ENCODE data around the gene RAB33B.
"Not testable (repeated sequence)": the region's sequence is repeated elsewhere in the genome, so short reads cannot be mapped to it uniquely, and the experiment has no call there.

The RAB33B gene

DNA sequence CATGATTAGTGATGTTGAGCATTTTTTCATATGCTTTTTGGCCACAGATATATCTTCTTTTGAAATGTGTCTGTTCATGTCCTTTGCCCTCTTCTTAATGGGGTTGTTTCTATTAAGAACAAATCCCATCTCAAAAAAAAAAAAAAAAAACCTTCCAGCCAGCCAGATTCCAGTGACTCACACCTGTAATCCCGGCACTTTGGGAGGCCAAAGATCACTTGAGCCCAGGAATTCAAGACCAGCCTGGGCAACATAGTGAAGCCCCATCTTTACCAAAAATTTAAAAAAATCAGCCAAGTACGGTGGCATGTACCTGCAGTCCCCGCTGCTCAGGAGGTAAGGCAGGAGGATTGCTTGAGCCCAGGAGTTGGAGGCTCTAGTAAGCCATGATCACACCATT, 5.1 kb downstream of the RAB33B start:
- Histone ChIP-seq H3K27me3 (replicated peaks; ENCODE audit: control insufficient read depth, insufficient read depth, low read length) (no peaks in the 10 kb centered on the region), H3K4me3 (replicated peaks; ENCODE audit: low read depth, low read length) (no peak overlapping the region), H3K36me3 (ENCODE audit: control insufficient read depth, insufficient read depth, low read length) (no peaks in the 10 kb centered on the region)
- DNase-seq (ENCODE audit: extremely low read depth, insufficient read length): no peak
- TF ChIP-seq, protein P1, sequence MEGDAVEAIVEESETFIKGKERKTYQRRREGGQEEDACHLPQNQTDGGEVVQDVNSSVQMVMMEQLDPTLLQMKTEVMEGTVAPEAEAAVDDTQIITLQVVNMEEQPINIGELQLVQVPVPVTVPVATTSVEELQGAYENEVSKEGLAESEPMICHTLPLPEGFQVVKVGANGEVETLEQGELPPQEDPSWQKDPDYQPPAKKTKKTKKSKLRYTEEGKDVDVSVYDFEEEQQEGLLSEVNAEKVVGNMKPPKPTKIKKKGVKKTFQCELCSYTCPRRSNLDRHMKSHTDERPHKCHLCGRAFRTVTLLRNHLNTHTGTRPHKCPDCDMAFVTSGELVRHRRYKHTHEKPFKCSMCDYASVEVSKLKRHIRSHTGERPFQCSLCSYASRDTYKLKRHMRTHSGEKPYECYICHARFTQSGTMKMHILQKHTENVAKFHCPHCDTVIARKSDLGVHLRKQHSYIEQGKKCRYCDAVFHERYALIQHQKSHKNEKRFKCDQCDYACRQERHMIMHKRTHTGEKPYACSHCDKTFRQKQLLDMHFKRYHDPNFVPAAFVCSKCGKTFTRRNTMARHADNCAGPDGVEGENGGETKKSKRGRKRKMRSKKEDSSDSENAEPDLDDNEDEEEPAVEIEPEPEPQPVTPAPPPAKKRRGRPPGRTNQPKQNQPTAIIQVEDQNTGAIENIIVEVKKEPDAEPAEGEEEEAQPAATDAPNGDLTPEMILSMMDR (IDR thresholded peaks at IDR 0.05; ENCODE audit: insufficient read depth, low read length, poor library complexity, severe bottlenecking): no peak

DNA sequence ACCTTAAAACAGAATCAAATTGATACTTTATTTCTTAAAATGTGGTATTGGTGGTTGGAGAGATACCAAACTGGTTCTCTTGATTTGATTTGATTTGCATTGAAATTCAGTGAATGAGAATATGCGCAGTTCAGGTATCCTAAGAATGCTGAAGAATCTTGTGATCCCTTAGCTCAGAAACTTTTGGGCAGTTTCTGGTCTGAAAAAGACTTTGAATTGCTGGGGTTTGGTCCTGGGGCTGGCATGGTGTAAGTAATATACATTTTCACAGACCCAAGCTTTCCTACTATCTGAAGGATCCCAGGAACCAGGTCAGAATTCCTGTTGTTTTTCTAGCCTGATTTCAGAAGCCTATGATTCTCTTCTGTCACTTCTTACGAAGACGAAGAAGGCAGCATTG, 6.6 kb downstream of the RAB33B start:
- DNase-seq (ENCODE audit: extremely low read depth, insufficient read length): no peak
- Histone ChIP-seq H3K27me3 (replicated peaks; ENCODE audit: control insufficient read depth, insufficient read depth, low read length) (no peaks in the 10 kb centered on the region), H3K4me3 (replicated peaks; ENCODE audit: low read depth, low read length) (no peak overlapping the region), H3K36me3 (ENCODE audit: control insufficient read depth, insufficient read depth, low read length) (no peaks in the 10 kb centered on the region)
- TF ChIP-seq, protein P1 (IDR thresholded peaks at IDR 0.05; ENCODE audit: insufficient read depth, low read length, poor library complexity, severe bottlenecking): no peak

DNA sequence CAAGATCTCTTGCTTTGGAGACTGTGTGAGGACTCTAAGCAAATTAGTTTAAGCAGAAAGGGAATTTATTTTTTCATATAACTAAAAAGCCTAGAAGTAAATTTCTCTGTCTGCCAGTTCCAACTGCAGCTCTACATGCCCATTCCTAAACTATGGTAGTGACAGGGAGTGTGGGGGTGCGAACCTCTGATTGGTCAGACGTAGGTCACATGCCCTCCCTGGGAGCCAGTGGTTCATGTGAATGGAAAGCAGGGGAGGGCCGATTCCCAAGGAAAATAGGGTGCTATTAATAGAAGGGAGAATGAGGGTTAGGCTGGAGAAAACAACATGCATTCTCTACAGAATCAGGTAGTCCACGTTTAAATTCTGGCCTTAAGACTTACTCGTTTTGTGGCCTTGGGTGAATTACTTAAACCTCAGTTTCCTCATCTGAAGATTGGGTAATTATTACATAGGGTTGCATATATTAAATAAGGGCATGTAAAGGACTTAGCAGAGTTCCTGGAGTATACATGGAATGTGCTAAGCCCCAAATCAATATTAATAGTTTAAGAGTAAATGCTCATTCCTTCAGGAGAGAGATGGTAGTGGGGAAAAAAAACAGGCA, 7.2 kb downstream of the RAB33B start:
- Histone ChIP-seq H3K36me3 (ENCODE audit: control insufficient read depth, insufficient read depth, low read length) (no peaks in the 10 kb centered on the region), H3K27me3 (replicated peaks; ENCODE audit: control insufficient read depth, insufficient read depth, low read length) (no peaks in the 10 kb centered on the region), H3K4me3 (replicated peaks; ENCODE audit: low read depth, low read length) (no peak overlapping the region)
- DNase-seq (ENCODE audit: extremely low read depth, insufficient read length): no peak
- TF ChIP-seq, protein P1 (IDR thresholded peaks at IDR 0.05; ENCODE audit: insufficient read depth, low read length, poor library complexity, severe bottlenecking): no peak

DNA sequence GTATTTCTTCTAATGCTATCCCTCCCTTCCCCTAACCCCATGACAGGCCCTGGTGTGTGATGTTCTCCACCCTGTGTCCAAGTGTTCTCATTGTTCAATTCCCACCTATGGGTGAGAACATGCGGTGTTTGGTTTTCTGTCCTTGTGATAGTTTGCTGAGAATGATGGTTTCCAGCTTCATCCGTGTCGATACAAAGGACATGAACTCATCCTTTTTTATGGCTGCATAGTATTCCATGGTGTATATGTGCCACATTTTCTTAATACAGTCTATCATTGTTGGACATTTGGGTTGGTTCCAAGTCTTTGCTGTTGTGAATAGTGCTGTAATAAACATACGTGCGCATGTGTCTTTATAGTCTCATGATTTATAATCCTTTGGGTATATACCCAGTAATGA, 10.6 kb downstream of the RAB33B start:
- H3K4me3 ChIP-seq (replicated peaks; ENCODE audit: low read depth, low read length); DNase-seq (ENCODE audit: extremely low read depth, insufficient read length); H3K27me3 ChIP-seq (replicated peaks; ENCODE audit: control insufficient read depth, insufficient read depth, low read length); H3K36me3 ChIP-seq (ENCODE audit: control insufficient read depth, insufficient read depth, low read length): not testable (repeated sequence)

DNA sequence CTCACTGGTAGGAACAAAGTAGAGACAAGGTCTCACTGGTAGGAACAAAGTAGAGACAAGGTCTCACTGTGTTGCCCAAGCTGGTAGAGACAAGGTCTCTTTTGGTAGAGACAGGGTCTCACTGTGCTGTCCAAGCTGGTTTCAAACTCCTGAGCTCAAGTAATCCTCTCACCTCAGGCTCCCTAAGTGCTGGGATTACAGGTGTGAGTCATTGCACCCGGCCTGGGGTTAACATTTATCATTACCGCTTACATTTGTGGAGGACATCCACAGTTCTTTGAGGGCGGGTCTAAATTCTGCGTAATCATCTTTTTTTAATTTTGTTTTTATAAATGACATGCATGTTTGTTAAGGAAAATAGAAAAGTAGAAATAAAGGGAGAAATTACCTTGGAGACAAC, 12.0 kb downstream of the RAB33B start:
- DNase-seq (ENCODE audit: extremely low read depth, insufficient read length): no peak
- H3K27me3 ChIP-seq (replicated peaks; ENCODE audit: control insufficient read depth, insufficient read depth, low read length): no peaks in the 10 kb centered on the region
- no peaks in the 10 kb centered on the region for H3K36me3 ChIP-seq (ENCODE audit: control insufficient read depth, insufficient read depth, low read length)
- H3K4me3 ChIP-seq (replicated peaks; ENCODE audit: low read depth, low read length): no peak overlapping the region
- TF ChIP-seq, protein P1 (IDR thresholded peaks at IDR 0.05; ENCODE audit: insufficient read depth, low read length, poor library complexity, severe bottlenecking): no peak

DNA sequence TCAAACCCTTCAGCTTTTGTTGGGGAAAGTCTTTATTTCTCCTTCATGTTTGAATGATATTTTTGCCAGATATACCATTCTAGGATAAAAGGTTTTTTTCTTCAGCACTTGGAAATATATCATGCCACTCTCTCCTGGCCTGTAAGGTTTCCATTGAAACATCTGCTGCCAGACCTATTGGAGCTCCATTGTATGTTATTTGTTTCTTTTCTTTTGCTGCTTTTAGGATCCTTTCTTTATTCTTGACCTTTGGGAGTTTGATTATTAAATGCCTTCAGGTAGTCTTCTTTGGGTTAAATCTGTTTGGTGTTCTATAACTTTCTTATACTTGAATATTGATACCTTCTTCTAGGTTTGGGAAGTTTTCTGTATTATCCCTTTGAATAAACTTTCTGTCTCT, 14.8 kb downstream of the RAB33B start:
- H3K36me3 ChIP-seq (ENCODE audit: control insufficient read depth, insufficient read depth, low read length); H3K4me3 ChIP-seq (replicated peaks; ENCODE audit: low read depth, low read length); H3K27me3 ChIP-seq (replicated peaks; ENCODE audit: control insufficient read depth, insufficient read depth, low read length); DNase-seq (ENCODE audit: extremely low read depth, insufficient read length): not testable (repeated sequence)

DNA sequence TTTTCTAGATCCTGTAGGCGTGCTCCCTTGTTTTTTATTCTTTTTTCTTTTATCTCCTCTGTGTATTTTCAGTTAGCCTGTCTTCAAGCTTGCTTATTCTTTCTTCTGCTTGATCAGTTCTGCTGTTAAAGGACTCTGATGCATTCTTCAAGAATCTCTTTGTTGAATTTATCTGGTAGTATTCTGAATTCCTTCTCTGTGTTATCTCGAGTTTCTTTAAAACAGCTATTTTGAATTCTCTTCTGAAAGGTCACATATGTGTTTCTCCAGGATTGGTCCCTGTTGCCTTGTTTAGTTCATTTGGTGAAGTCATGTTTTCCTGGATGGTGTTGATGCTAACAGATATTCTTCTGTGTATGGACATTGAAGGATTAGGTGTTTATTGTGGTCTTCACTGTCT, 15.3 kb downstream of the RAB33B start:
- H3K36me3 ChIP-seq (ENCODE audit: control insufficient read depth, insufficient read depth, low read length): no peaks in the 10 kb centered on the region; the same call in 1 of the 2 replicates
- no peak overlapping the region for H3K4me3 ChIP-seq (replicated peaks; ENCODE audit: low read depth, low read length)
- H3K27me3 ChIP-seq (replicated peaks; ENCODE audit: control insufficient read depth, insufficient read depth, low read length): no peaks in the 10 kb centered on the region
- no peak for DNase-seq (ENCODE audit: extremely low read depth, insufficient read length)
- TF ChIP-seq, protein P1 (IDR thresholded peaks at IDR 0.05; ENCODE audit: insufficient read depth, low read length, poor library complexity, severe bottlenecking): no peak
